HG03469 (cell line): ENCODE measurements around the gene FOXP1.

Source experiments
- ATAC-seq: cut with Tn5 transposase; IDR thresholded peaks from one replicate; pipeline ENCODE4 v1.9.1; 2021; ENCODE audit warnings: mild to moderate bottlenecking, moderate library complexity, moderate number of reproducible peaks; ENCODE audit not compliant: unreplicated experiment

FOXP1 gene

DNA sequence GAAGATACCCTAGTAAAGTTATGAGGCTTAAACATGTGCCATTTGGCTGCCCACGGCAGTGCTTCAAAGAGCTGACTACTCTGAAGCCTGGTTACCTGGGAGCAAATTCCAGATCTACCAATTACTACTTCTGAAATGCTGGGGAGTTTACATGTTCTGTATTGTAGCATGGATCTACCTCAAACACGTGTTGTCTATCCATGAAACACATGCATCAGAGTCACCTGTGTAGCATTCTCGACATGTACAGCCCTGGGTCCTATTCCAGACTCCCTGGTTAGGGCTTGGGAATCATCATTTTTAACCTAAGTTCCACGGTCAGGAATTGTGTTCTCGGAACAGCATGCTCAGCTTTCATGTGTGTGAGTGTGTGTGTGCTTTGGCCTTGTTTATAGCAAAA lies 671.8 kb downstream of the FOXP1 start:
- ATAC-seq = no peak

DNA sequence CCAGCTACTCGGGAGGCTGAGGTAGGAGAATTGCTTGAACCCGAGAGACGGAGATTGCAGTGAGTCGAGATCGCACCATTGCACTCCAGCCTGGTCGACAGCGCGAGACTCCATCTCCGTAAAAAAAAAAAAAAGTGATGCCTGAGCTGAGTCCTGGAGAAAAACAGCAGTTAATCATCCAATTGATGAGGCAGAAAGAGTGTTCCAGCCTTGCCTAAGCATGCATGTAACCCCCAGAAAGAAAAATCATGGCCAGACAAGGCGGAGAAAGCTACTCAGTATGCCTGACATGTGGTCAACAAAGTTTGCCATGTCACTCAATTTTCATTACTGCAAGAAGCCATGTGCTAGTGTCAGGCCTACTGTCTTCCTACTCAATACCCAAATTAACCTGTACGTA lies 678.0 kb downstream of the FOXP1 start:
- no peak for ATAC-seq
